Posterior cingulate gyrus (tissue), 11 donors: ENCODE measurements around the gene SCAANT1.

Experiments used
- DNase-seq, 10 donors: peaks; one replicate each; pipeline versions ENCODE4 v3.0.0 to v3.0.0-alpha.2; 2020 to 2021; ENCODE audit warnings: mixed read lengths in 3 of 10
- intact Hi-C: fragments of 100-400 bp; cut with DNase I; formaldehyde crosslinking; loops from one replicate; pipeline ENCODE4 v1.15.1; 2023

The SCAANT1 gene

GRCh38 chr3:63905731-63906620 lies 6.2 kb downstream of the SCAANT1 start:
- intact Hi-C loops: no loop called here

DNA sequence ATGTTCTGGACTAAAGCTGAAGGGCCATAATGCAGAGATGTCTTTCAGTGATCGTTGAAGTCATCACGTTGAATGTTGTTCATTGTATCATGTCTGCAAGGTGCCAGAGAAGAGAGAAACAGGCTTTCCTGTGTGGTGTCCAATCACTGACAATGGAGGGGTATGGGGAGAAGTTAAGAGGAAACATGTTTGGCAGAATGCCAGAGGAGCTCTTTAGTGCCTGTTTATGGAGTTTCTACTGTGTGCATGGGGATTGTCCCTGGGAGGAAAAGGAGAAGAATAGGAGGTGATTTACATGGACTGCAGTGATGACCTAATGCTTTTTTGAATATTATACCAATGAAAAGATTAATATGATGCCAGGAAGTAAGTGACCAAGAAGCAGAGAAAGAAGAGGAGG lies 11.7 kb downstream of the SCAANT1 start:
- DNase-seq: no peak
- intact Hi-C loops: no loop called here

More at GRCh38 chr3:63905731-63906620, 6.2 kb downstream of the SCAANT1 start:
- DNase-seq: no peak

DNA sequence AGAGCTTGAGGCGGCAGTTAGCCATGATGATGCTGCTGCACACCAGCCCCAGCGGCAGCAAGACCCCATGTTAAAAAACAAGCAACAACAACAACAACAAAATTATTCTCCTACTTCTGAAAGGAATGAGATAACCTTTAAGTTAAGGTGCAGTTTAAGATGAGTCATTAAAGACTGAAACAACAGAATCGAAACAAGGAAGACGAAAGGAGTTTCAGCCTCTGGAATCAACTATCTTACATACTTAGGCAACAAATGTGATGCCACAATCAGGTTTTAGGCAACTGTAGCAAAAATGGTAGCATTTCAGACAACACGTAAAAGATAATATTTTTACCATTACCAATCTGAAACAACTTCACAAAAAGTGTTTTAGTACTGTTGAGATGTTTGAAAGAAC lies 12.2 kb downstream of the SCAANT1 start:
- intact Hi-C loops: no loop called here
- DNase-seq: no peak

DNA sequence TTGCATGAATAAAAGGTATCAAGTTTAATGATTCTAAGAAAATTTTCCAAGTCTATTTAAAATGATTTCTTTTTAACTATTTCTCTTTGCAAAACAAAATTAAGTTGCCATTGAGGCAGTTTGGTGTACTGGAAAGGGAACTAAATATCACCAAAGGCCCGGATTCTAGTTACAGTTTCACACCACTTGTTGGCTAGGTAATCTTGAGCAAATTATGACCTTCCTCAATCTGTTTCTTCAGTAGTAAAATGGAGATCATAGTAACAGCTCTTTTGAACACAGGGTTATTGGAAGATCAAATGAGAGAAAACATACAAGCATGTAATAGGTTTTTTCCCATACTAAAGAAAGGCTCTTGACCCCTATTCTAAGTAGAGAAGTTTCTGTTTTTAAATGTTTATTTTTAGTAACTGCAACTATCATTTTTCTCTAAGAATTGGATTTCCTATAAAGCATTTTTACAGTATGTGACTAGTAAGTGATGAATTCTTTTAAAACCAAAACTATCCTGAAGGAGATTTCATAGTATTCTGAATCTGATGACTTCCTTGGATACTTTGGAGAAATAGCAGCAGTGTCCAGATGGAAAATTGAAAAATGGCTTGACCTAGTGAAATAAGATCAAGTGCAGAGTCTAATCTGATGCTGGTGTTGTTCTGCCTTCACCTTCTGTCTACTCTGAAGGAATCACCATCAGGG lies 15.7 kb downstream of the SCAANT1 start:
- no peak for DNase-seq
- intact Hi-C loops: no loop called here

GRCh38 chr3:63895422-63896189 lies 16.6 kb downstream of the SCAANT1 start:
- intact Hi-C loops: no loop called here
- no peak for DNase-seq

DNA sequence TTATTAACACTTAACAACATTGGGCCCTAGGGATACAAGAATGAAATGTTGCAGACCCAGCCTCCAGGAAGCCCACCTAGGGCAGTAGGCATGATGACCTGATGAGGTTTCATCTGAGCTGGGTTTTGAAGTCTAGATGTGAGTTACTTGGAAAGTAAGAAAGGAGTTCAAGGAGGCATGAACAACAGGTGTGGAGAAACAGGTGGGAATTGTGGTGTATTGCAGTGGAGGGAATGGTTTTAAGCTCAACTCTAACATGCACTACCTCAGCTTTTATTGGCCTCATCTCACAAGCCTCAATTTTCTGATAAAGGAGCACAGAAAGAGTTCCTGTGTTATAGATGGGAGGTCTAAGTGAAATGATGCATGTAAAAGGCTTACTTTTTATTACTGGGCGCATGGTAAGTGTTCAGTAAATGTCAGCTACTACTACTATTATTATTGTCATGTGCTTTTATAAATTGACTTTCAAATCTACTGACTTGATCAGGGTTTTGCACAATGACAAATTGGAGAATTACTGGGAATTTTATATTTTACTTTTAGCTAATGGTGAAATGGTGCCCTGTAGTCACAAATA lies 19.3 kb downstream of the SCAANT1 start:
- no peak for DNase-seq
- intact Hi-C loops: no loop called here

DNA sequence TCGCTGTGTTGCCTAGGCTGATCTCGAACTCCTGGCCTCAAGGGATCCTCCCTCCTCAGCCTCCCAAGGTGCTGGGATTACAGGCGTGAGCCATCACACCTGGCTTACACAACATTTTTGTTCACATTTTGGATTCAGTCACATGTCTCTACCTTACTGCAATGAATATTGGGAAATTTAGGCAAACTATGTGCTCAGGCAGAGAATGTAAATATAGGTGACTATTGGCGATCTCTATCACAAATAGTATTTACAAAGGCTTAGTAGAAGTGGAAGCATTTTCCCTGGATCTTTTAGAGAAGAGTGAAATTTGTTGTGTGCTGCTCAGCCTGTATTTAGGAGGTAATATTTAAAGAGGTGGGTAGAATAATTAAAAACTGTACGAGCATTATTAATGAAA lies 20.7 kb downstream of the SCAANT1 start:
- intact Hi-C loops: no loop called here
- DNase-seq: no peak

- intact Hi-C loops: no loop called here
- DNase-seq: no peak
Observed at GRCh38 chr3:63886858-63887257, 25.3 kb downstream of the SCAANT1 start.

DNA sequence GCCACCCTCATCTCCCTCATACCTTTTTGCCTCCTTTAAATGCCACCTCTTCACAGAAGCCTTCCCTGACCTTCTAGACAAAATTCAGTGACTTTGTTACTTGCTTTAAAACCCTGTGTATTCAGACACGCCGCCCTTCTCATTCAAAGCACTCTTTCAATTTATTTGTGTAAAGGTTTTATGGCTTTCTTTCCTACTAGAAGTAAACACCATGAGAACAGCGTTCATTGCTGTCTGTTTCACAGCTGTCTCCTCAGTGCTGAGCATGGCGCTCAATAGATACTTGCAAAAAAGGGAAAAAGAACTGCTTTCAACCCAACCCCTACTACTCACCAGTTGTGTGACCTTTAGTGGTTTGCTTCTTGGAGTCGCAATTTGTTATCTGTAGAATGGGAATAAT lies 31.5 kb downstream of the SCAANT1 start:
- DNase-seq: no peak
- intact Hi-C loops: no loop called here

DNA sequence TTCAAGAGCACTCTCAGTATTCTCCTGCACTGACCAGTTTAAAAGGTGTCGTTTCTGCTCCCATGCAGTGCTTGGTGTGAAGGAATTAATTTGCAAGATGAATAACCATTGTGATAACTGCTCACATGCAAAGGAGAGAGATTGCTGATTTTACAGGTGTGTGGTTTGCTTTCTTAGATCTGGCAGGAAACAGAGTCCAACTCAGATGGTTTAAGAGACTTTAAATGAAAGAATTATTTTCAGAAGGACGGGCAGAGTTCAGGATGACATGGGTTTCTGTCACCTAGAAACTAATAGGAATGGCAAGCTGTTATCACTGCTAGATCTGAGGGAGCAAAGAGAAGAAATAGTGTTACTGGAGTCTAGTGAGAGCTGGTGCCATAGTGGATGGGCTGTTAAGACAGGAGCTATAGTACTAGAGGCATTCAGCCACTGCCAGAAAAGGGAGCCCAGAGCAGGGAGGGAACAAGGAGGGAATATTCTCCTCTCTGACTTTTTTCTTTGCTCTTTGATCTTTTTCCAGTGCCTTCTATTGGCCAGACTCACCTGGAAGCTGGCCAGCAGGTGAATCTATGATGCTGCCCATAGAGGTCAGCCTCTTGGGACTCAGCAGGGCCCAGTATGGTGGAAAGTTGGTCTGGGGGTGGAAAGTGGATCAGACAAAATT lies 33.7 kb downstream of the SCAANT1 start:
- intact Hi-C loops: no loop called here
- no peak for DNase-seq

- DNase-seq: no peak
- intact Hi-C loops: no loop called here
Observed at GRCh38 chr3:63877737-63878393, 34.3 kb downstream of the SCAANT1 start.

- DNase-seq: no peak
- intact Hi-C loops: no loop called here
Observed at GRCh38 chr3:63876260-63876659, 35.9 kb downstream of the SCAANT1 start.

GRCh38 chr3:63875510-63875909 lies 36.7 kb downstream of the SCAANT1 start:
- DNase-seq: no peak
- intact Hi-C loops: no loop called here

- intact Hi-C loops: no loop called here
- no peak for DNase-seq
Observed at GRCh38 chr3:63874769-63875168, 37.4 kb downstream of the SCAANT1 start.

GRCh38 chr3:63872135-63872924 lies 39.9 kb downstream of the SCAANT1 start:
- DNase-seq: no peak
- intact Hi-C loops: no loop called here

- no peak for DNase-seq
- intact Hi-C loops: no loop called here
Observed at GRCh38 chr3:63870615-63871005, 41.6 kb downstream of the SCAANT1 start.

DNA sequence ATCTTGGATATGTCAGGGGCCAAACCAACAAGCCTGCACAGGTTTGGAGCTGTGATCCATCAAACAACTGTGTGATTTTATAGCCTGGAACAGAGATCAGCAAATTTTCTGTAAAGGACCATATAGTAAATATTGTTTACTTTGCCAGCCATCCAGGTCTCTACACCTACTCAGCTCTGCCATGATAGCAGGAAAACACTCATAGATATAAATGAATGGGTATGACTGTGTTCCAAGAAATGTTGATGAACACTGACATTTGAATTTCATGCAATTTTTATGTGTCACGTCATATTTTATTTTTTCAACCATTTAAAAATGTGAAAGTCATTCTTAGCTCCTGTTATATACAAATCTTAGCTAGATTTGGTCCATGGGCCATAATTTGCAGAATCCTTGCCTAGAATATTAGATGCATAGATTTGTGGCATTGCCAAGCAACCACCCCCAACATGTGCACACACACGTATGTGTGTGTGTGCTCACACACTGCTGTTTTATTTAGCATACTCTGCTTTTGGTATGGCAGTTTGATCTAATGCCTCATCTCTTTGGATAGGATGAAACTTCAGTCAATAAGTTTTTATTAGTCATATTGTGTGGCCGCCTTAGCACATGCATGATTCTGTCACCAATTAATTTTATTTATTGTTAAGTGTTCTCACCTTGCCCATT lies 42.1 kb downstream of the SCAANT1 start:
- intact Hi-C loops: no loop called here

GRCh38 chr3:63867225-63867624 lies 45.0 kb downstream of the SCAANT1 start:
- DNase-seq: no peak
- intact Hi-C loops: no loop called here

More for the DNA sequence above, 42.1 kb downstream of the SCAANT1 start:
- no peak for DNase-seq
